CD14-positive monocyte (primary cell): ENCODE results near the gene CCDC77. TPM values are rescaled to one million over a fixed set of nuclear protein-coding genes. Genes with fewer than 3 reads are reported as not detected.

ENCODE experiments used
- DNase-seq, 3 donors: peaks; one replicate each; pipeline ENCODE4 v3.0.0-alpha.2; 2011 to 2022
- H2AFZ ChIP-seq: 2 replicates; pipeline ENCODE4 v1.6.0; 2012; ENCODE audit warnings: mild to moderate bottlenecking, low read depth, low read length, inconsistent platforms; ENCODE audit not compliant: insufficient read depth, poor library complexity, severe bottlenecking
- H3K27ac ChIP-seq, 2 donors: 1 replicate in 1 of 2; 2 replicates in 1 of 2; pipeline ENCODE4 v1.5.1; 2012 to 2013; ENCODE audit warnings: low read length in 2 of 2, control low read depth in 1 of 2, inconsistent platforms in 1 of 2, low read depth in 1 of 2, mild to moderate bottlenecking in 1 of 2
- H3K27me3 ChIP-seq, 2 donors: one replicate each; pipeline versions ENCODE4 v1.6.0 to v1.6.1; 2011 to 2013; ENCODE audit warnings: low read length in 2 of 2; ENCODE audit not compliant: control insufficient read depth in 2 of 2, insufficient read depth in 2 of 2
- H3K36me3 ChIP-seq, 2 donors: replicated peaks in 1 of 2; 1 replicate in 1 of 2; 2 replicates in 1 of 2; pipeline versions ENCODE4 v1.5.1 to v1.6.1; 2012 to 2013; ENCODE audit warnings: low read length in 2 of 2, control low read depth in 1 of 2, inconsistent platforms in 1 of 2, mild to moderate bottlenecking in 1 of 2; ENCODE audit not compliant: insufficient read depth in 2 of 2, control insufficient read depth in 1 of 2
- H3K4me1 ChIP-seq, 2 donors: 1 replicate in 1 of 2; 2 replicates in 1 of 2; pipeline versions ENCODE4 v1.5.1 to v1.6.1; 2012 to 2013; ENCODE audit warnings: low read length in 2 of 2, control low read depth in 1 of 2, inconsistent platforms in 1 of 2, mild to moderate bottlenecking in 1 of 2, moderate library complexity in 1 of 2; ENCODE audit not compliant: insufficient read depth in 2 of 2, control insufficient read depth in 1 of 2
- H3K4me2 ChIP-seq: replicated peaks from 2 replicates; pipeline ENCODE3; 2012; ENCODE audit warnings: low read length, moderate library complexity, mild to moderate bottlenecking; ENCODE audit not compliant: poor library complexity, severe bottlenecking; ENCODE audit errors: extremely low read depth
- H3K4me3 ChIP-seq, 3 experiments: fragments of 200-600 bp in 1 of 3; sonication (generic) in 1 of 3; replicated peaks in 1 of 3; 1 replicate in 2 of 3; 2 replicates in 1 of 3; pipeline ENCODE4 v1.5.1; 2011 to 2013; ENCODE audit warnings: low read length in 3 of 3, mild to moderate bottlenecking in 3 of 3, control low read depth in 2 of 3, low read depth in 2 of 3, inconsistent platforms in 1 of 3, moderate library complexity in 1 of 3
- H3K79me2 ChIP-seq: 2 replicates; pipeline ENCODE4 v1.6.0; 2012; ENCODE audit warnings: mild to moderate bottlenecking, control low read depth, inconsistent platforms, low read length, moderate library complexity; ENCODE audit not compliant: insufficient read depth
- H3K9ac ChIP-seq: 2 replicates; pipeline ENCODE4 v1.6.0; 2017; ENCODE audit warnings: low read length, mild to moderate bottlenecking; ENCODE audit not compliant: insufficient read depth, poor library complexity, severe bottlenecking
- H3K9me3 ChIP-seq, 2 donors: replicated peaks in 1 of 2; 1 replicate in 1 of 2; 2 replicates in 1 of 2; pipeline versions ENCODE4 v1.5.1 to v1.6.1; 2012 to 2013; ENCODE audit warnings: low read length in 2 of 2, control low read depth in 1 of 2; ENCODE audit not compliant: control insufficient read depth in 1 of 2, insufficient read depth in 1 of 2
- H4K20me1 ChIP-seq: 2 replicates; pipeline ENCODE4 v1.6.0; 2012; ENCODE audit warnings: mild to moderate bottlenecking, low read length, control low read depth, moderate library complexity; ENCODE audit not compliant: insufficient read depth
- H3K27ac Mint-ChIP-seq, 7 donors: one replicate each; pipeline ENCODE4 v1.8.0; 2020; ENCODE audit warnings: mild to moderate bottlenecking in 7 of 7, mixed read lengths in 7 of 7, moderate library complexity in 6 of 7, inconsistent platforms in 2 of 7
- H3K27me3 Mint-ChIP-seq, 3 donors: one replicate each; pipeline ENCODE4 v1.8.0; 2021 to 2022; ENCODE audit warnings: low read depth in 3 of 3, mild to moderate bottlenecking in 3 of 3, mixed read lengths in 3 of 3, moderate library complexity in 3 of 3, inconsistent platforms in 1 of 3
- H3K36me3 Mint-ChIP-seq, 2 donors: one replicate each; pipeline ENCODE4 v1.8.0; 2020; ENCODE audit warnings: mixed read lengths in 2 of 2, inconsistent platforms in 1 of 2, mild to moderate bottlenecking in 1 of 2
- H3K4me1 Mint-ChIP-seq: one replicate; pipeline ENCODE4 v1.8.0; 2020; ENCODE audit warnings: mild to moderate bottlenecking, mixed read lengths
- H3K4me3 Mint-ChIP-seq, 2 donors: one replicate each; pipeline ENCODE4 v1.8.0; 2020; ENCODE audit warnings: mild to moderate bottlenecking in 2 of 2, mixed read lengths in 2 of 2, moderate library complexity in 1 of 2
- H3K9me3 Mint-ChIP-seq, 7 donors: one replicate each; pipeline ENCODE4 v1.8.0; 2020 to 2022; ENCODE audit warnings: mixed read lengths in 7 of 7, mild to moderate bottlenecking in 6 of 7, moderate library complexity in 6 of 7, inconsistent platforms in 2 of 7
- WGBS: methylation state at CpG from one replicate; pipeline ENCODE4 v1.1.5; 2013; ENCODE audit warnings: missing lambda C conversion rate; ENCODE audit not compliant: insufficient coverage; 5-methylcytosine and 5-hydroxymethylcytosine counted together
- intact Hi-C, 2 donors: fragments of 100-400 bp; cut with micrococcal nuclease; formaldehyde crosslinking; loops; one replicate each; pipeline versions ENCODE4 v1.15.0 to v1.15.1; 2023
- polyA plus RNA-seq, 3 donors: library from polyadenylated mRNA; depleted of rRNA in 1 of 3; unstranded in 2 of 3; stranded (reverse) in 1 of 3; fragments of 300-500 nt in 2 of 3; fragments of >200 nt in 1 of 3; fragmentation: Illumina TruSeq in 2 of 3; gene quantifications; 1 replicate in 2 of 3; 2 replicates in 1 of 3; pipeline ENCODE4 v1.2.3, GENCODE V29; 2012 to 2021
- TF ChIP-seq, protein P1 (sequence below): fragments of 200-600 bp; IDR thresholded peaks from one replicate; pipeline ENCODE4 v1.8.0; 2022; ENCODE audit warnings: antibody characterized with exemption, mild to moderate bottlenecking

Gene CCDC77
- polyA plus RNA-seq, 3 donors: 4.1 to 7.7 (median 5.1) TPM

DNA sequence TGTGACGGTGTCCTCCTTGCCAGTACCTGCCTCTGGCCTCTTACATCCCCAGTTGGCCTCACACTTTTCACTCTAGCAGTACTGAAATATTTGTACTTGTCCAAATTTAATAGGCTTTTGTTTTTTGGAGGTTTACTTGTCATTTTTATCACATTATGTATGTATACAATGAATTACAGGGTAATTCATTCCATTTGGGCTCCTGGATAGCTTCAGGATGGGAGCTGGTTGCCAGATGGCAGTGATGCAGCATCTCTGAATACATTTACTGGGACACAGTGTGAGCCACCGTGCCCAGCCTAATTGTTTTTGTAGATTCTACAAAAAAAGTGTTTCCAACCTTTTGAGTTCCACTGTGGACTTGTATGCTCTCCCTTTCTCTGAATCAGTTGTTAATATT is 13.4 kb downstream of the CCDC77 start:
- H3K36me3 Mint-ChIP-seq: peaks cover 54 to 76% of the 10 kb centered on the region in 2 donors
- no peaks in the 10 kb centered on the region for H3K79me2 ChIP-seq
- no peaks in the 10 kb centered on the region for H3K4me1 Mint-ChIP-seq
- peaks cover 0 to 1% (median 0%) of the 10 kb centered on the region in 3 donors for H3K27me3 Mint-ChIP-seq
- no peak overlapping the region for H3K27ac Mint-ChIP-seq
- no peak overlapping the region for H3K4me3 ChIP-seq
- no peak for DNase-seq
- no peak overlapping the region for H3K9ac ChIP-seq
- H3K4me2 ChIP-seq: no peak overlapping the region
- peaks cover 65 to 71% of the 10 kb centered on the region in 2 donors for H3K36me3 ChIP-seq
- no peaks in the 10 kb centered on the region for H4K20me1 ChIP-seq
- H3K9me3 Mint-ChIP-seq: peaks cover 0 to 1% (median 0%) of the 10 kb centered on the region in 7 donors
- no peaks in the 10 kb centered on the region for H3K4me1 ChIP-seq
- no peak overlapping the region for H2AFZ ChIP-seq
- TF ChIP-seq, protein P1, sequence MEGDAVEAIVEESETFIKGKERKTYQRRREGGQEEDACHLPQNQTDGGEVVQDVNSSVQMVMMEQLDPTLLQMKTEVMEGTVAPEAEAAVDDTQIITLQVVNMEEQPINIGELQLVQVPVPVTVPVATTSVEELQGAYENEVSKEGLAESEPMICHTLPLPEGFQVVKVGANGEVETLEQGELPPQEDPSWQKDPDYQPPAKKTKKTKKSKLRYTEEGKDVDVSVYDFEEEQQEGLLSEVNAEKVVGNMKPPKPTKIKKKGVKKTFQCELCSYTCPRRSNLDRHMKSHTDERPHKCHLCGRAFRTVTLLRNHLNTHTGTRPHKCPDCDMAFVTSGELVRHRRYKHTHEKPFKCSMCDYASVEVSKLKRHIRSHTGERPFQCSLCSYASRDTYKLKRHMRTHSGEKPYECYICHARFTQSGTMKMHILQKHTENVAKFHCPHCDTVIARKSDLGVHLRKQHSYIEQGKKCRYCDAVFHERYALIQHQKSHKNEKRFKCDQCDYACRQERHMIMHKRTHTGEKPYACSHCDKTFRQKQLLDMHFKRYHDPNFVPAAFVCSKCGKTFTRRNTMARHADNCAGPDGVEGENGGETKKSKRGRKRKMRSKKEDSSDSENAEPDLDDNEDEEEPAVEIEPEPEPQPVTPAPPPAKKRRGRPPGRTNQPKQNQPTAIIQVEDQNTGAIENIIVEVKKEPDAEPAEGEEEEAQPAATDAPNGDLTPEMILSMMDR: no peak
- intact Hi-C loops: no loop called here
- H3K27ac ChIP-seq: no peak overlapping the region
- no peaks in the 10 kb centered on the region for H3K27me3 ChIP-seq
- no peaks in the 10 kb centered on the region for H3K9me3 ChIP-seq
- no CpG with 5 or more reads among the region's 2 CpGs for WGBS
- no peak overlapping the region for H3K4me3 Mint-ChIP-seq

DNA sequence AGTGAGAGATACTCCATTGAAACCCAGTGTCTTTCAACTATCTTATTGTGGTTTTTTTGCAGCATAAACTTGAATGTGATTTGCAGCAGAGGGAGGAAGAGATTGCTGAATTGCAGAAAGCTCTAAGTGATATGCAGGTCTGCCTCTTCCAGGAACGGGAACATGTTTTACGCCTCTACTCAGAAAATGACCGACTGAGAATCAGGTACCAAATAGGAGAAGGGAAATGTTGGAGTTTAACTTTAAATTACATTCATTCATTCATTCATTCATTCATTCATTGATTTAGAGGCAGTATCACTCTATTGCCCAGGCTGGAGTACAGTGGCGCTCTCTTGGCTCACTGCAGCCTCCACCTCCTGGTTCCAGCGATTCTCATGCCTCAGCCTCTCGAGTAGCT is 17.0 kb downstream of the CCDC77 start:
- Mint-ChIP-seq H3K4me3 (no peak overlapping the region), H3K27me3 (peaks cover 0 to 1% (median 0%) of the 10 kb centered on the region in 3 donors), H3K9me3 (peaks cover 0 to 1% (median 0%) of the 10 kb centered on the region in 7 donors), H3K4me1 (no peaks in the 10 kb centered on the region), H3K27ac (no peak overlapping the region), H3K36me3 (peaks cover 48 to 52% of the 10 kb centered on the region in 2 donors)
- H3K36me3 ChIP-seq: peaks cover 46 to 56% of the 10 kb centered on the region in 2 donors
- no peak for DNase-seq
- H3K79me2 ChIP-seq: no peaks in the 10 kb centered on the region
- no peak overlapping the region for H3K4me2 ChIP-seq
- H4K20me1 ChIP-seq: no peaks in the 10 kb centered on the region
- TF ChIP-seq, protein P1: no peak
- H3K27ac ChIP-seq: no peak overlapping the region
- no peaks in the 10 kb centered on the region for H3K9me3 ChIP-seq
- no peak overlapping the region for H2AFZ ChIP-seq
- intact Hi-C loops: no loop called here
- WGBS: 100% methylated on average over 2 of the region's 6 CpGs
- H3K4me3 ChIP-seq: no peak overlapping the region
- no peaks in the 10 kb centered on the region for H3K27me3 ChIP-seq
- H3K4me1 ChIP-seq: no peaks in the 10 kb centered on the region
- H3K9ac ChIP-seq: no peak overlapping the region
